HG02973 (cell line): ENCODE measurements around the gene LIX1L.

Experiments
- ATAC-seq: cut with Tn5 transposase; IDR thresholded peaks from one replicate; pipeline ENCODE4 v1.9.1; 2021; ENCODE audit warnings: moderate library complexity; ENCODE audit not compliant: unreplicated experiment

The LIX1L gene

DNA sequence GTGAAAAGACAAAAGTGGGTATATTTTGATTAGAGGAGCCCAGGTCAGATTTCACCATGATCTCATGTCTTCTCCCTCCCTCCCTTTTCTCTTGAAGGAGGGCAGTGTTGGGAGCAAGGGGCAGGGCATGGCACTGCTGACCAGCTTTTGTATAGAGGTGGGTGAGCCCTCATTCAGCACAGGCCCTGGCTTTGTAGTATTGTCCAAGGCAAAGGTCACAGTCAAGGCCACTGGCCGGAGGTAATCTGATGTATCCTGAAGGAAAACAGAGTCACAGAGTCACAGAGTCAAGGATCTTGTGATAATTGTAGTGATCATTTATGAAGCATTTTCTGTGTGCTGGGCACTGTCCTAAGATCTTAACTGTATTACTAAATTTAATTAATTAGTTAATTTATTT is 59.8 kb downstream of the LIX1L start:
- ATAC-seq = no peak

GRCh38 chr1:145895471-145895870 is 62.3 kb downstream of the LIX1L start:
- no peak for ATAC-seq

GRCh38 chr1:145893306-145894055 is 64.3 kb downstream of the LIX1L start:
- no peak for ATAC-seq

DNA sequence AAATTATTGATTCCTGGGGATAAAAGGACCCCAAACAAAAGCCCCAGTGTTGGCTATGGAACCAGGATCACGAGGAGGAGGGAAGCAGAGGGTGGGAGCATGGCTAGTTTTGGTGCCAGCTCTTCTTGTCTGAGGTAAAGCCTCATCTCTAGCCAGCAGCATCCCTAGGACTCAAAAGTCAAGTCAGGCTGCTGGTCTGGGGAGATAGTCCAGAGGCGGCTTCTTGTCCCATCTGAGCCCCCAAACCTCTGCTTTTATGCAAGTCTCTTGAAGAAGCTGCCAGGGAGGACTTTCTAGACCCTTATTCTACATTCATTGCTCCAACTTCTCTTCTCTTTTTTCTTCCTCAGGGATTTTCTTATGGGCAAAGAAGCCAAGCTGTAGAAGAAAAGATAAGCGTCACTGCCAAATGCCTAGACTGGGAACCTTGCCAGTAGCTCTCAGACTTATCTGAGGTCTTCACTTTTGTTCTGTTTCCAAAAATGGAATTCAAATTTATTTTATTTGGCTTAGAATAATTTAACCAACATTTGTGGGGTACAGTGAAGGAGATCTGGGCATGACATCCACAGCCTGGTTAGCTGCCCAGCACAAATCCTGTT is 65.2 kb downstream of the LIX1L start:
- no peak for ATAC-seq

GRCh38 chr1:145891587-145892485 is 66.0 kb downstream of the LIX1L start:
- no peak for ATAC-seq

DNA sequence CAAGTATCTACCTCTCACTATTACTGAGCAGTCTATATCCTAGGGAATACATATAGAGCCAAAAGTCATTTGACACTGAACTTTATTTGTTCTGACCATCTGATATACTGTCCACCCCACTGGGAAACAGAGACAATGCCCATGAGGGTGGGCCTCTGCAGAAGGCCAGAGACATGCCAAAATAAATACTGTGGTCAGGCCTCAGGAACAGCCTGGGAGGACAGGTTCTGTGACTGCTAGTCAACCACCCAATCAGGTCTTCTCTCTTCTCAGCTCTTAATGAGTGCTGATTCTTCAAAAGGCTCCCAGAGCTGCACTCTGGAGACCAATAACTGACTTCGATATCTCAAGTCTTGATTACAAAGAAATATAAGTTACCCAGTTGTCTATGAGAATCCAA is 66.7 kb downstream of the LIX1L start:
- no peak for ATAC-seq

DNA sequence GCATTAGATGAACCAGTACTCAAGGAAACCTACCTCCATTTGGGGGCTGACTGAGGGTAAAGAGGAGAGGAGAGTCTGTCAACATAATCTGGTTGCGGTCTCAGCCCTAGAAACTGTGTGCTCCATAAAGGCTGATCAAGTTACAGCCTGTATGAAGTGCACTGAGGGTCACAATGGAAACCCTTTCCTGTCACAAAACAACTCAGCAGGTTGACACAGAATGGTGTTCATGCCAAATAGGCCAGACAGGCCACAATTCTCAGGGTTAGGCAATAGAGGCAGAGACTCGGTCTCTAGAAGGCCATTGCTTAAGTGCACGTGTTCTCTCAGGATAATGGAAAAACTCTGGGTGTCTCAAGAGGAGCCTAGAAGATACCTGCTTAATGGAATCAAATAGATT is 68.1 kb downstream of the LIX1L start:
- ATAC-seq = no peak

- no peak for ATAC-seq
Measured at GRCh38 chr1:145887631-145888030, 70.2 kb downstream of the LIX1L start.

DNA sequence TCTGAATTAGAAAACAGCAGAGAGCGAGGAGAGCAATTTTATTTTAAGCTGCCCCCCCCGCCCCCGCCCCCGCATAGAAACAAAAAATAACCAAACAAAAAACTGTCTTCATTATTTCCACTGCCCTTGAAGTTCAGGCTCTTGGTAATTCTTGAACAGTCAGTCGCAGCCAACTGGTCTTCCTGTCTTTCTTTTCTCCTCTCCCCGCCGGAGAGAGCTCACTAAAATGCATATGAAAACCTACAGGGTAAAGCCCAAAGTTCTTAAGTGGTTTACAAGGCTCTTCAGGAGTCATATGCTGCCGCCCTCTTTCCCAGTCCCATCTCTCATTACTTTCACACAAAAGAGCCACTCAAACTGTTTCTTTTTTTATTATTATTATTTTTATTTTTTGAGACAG is 71.0 kb downstream of the LIX1L start:
- no peak for ATAC-seq

GRCh38 chr1:145886390-145886789 is 71.4 kb downstream of the LIX1L start:
- no peak for ATAC-seq

DNA sequence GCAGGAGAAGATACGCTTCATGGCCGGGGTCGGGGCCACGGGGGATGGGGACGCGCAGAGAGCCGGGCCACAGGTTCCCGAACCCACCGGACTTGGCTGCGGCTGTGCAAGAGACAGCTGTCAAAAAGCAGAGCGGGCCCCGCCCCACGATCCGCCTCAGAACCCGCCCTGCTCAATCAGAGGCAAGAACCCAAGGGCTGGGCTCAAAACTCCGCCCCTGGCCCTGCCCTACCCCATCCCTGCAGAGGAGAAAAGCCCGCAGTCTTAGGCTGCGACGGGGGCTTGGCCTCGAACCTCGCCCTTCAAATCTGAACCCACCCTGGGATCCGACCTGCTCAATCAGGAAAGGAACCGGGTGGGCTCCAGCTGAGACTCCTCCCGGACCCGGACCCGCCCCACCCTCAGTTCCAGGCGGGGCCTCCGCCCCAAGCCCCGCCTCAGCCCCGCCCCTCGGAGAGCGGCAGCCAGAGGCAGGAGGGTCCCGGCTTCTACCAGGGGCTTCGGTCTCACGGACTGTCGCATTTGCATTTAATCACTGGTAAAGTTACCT is 72.0 kb downstream of the LIX1L start, which contains the start of gene ANKRD35:
TSS of gene ANKRD35 (minus strand) at position 129 of the 550 bp plus-strand sequence. CDS start at position 21, 108 bp downstream.
- ATAC-seq = peak; percentile 98

GRCh38 chr1:145884675-145885074 is 73.1 kb downstream of the LIX1L start:
- ATAC-seq = no peak
